HUES6 (cell line): ENCODE data around the gene XIRP2.
A peak's percentile ranks its signal among the peaks of the same experiment; 100 is the strongest.
"Not testable (repeated sequence)": the region's sequence is repeated elsewhere in the genome, so short reads cannot be mapped to it uniquely, and the experiment has no call there.

Experiments used
- H3K27ac ChIP-seq: 2 replicates; pipeline ENCODE4 v1.7.0; 2013; ENCODE audit warnings: low read depth, mild to moderate bottlenecking, low read length, inconsistent platforms
- H3K27me3 ChIP-seq: 2 replicates; pipeline ENCODE4 v1.6.1; 2013; ENCODE audit warnings: low read length; ENCODE audit not compliant: control insufficient read depth, insufficient read depth
- H3K36me3 ChIP-seq: 2 replicates; pipeline ENCODE4 v1.6.1; 2013; ENCODE audit warnings: low read length; ENCODE audit not compliant: control insufficient read depth, insufficient read depth
- H3K4me1 ChIP-seq: 2 replicates; pipeline ENCODE4 v1.6.1; 2013; ENCODE audit warnings: low read length; ENCODE audit not compliant: control insufficient read depth, insufficient read depth
- H3K4me3 ChIP-seq: 2 replicates; pipeline ENCODE4 v1.5.1; 2013; ENCODE audit warnings: low read depth, low read length
- H3K9ac ChIP-seq: one replicate; pipeline ENCODE4 v1.6.1; 2013; ENCODE audit warnings: mild to moderate bottlenecking, low read length
- H3K9me3 ChIP-seq: 2 replicates; pipeline ENCODE4 v1.6.1; 2013; ENCODE audit warnings: low read depth, low read length; ENCODE audit not compliant: control insufficient read depth, insufficient read depth

XIRP2 gene

DNA sequence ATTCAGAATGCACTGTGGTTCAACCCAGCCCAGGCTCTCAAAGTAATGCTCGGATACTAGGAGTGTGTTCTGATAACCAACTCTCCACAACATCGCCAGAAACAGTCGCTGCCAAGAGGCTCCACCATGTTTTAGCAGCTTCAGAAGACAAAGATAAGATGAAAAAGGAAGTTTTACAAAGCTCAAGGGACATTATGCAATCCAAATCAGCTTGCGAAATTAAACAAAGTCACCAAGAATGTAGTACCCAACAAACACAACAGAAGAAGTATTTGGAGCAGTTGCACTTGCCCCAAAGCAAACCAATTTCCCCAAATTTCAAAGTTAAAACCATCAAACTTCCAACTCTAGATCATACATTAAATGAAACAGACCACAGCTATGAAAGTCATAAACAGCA, 360.9 kb downstream of the XIRP2 start:
- Histone ChIP-seq H3K36me3 (no peaks in the 10 kb centered on the region), H3K4me3 (no peak overlapping the region), H3K9me3 (no peaks in the 10 kb centered on the region), H3K27ac (no peak overlapping the region), H3K4me1 (no peaks in the 10 kb centered on the region), H3K27me3 (no peaks in the 10 kb centered on the region), H3K9ac (no peak overlapping the region)

DNA sequence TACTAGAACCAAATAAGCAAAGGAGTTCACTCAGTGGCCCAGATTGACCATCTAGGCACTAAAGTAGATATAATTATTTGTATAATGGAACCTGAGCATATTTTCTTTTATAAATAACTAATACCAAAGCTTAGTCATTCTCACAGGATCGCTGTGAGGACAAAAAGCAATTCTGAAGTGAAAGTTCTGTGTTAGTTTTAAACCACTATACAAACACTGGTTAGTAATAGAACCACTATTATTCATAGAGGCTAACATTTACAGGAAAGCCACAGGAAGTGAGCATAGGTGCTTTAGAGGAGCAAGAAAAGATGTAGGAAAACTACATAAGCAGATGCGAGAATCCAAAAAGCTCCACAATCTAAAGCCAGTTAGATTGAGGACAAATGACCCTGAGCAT, 364.7 kb downstream of the XIRP2 start:
- H3K4me3 ChIP-seq = no peak overlapping the region
- no peak overlapping the region for H3K27ac ChIP-seq
- no peaks in the 10 kb centered on the region for H3K36me3 ChIP-seq
- peaks cover 8% of the 10 kb centered on the region; the same call in 1 of the 2 replicates for H3K4me1 ChIP-seq
- no peak overlapping the region for H3K9ac ChIP-seq
- no peaks in the 10 kb centered on the region for H3K27me3 ChIP-seq
- H3K9me3 ChIP-seq = no peaks in the 10 kb centered on the region

DNA sequence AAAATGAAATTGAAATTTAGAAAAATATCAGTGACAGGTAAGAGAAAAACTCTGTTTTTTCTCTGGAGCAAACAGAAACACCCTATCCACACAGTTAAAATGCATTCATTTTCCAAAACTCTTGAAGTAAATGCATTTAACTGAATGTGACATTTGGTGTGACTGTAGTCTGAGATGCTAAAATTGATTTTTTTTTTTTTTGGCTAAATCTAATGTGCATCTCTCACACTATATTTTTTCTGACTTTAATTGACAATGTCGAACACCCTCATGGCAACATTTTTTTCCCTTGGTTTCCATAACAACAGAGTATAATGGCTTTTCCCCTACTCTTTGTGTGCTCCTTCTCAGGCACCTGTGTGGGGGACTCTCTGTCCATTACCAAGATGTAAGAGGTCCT, 366.4 kb downstream of the XIRP2 start:
- H3K36me3 ChIP-seq = no peaks in the 10 kb centered on the region
- H3K9ac ChIP-seq = no peak overlapping the region
- no peak overlapping the region for H3K4me3 ChIP-seq
- H3K27ac ChIP-seq = no peak overlapping the region
- peaks cover 20% of the 10 kb centered on the region; the same call in 1 of the 2 replicates for H3K4me1 ChIP-seq
- H3K27me3 ChIP-seq = no peaks in the 10 kb centered on the region
- no peaks in the 10 kb centered on the region for H3K9me3 ChIP-seq

DNA sequence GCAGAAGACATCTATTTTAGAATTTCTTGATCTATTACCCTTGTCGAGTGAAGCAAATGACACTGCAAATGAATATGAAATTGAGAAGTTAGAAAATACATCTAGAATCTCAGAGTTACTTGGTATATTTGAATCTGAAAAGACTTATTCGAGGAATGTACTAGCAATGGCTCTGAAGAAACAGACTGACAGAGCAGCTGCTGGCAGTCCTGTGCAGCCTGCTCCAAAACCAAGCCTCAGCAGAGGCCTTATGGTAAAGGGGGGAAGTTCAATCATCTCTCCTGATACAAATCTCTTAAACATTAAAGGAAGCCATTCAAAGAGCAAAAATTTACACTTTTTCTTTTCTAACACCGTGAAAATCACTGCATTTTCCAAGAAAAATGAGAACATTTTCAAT, 370.4 kb downstream of the XIRP2 start:
- Histone ChIP-seq H3K4me3 (no peak overlapping the region), H3K4me1 (peaks cover 20% of the 10 kb centered on the region; the same call in 1 of the 2 replicates), H3K9me3 (no peaks in the 10 kb centered on the region), H3K27ac (no peak overlapping the region), H3K9ac (no peak overlapping the region), H3K27me3 (no peaks in the 10 kb centered on the region), H3K36me3 (no peaks in the 10 kb centered on the region)

DNA sequence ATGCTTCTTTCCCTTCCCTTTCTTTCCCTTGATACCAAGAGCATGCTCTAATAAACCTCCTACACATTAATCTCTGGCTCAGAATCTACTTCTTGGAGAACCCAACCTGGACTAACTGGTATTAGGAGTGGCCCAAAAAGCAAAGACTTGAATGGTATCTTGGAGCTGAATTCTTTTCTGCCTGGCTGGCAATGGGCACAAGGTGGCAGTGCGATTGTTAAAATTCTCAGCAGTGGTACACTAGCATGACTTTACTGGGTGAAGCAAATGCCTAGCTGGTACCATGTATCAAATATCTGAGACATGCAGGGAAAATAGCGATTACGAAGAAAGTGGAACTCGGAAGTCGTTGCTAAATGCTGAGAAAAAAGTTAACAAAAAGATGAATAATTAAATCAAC, 376.1 kb downstream of the XIRP2 start:
- Histone ChIP-seq H3K4me1 (no peaks in the 10 kb centered on the region; the same call in 1 of the 2 replicates), H3K9me3 (peaks cover 28% of the 10 kb centered on the region), H3K9ac (no peak overlapping the region), H3K4me3 (no peak overlapping the region), H3K27me3 (no peaks in the 10 kb centered on the region), H3K27ac (no peak overlapping the region), H3K36me3 (peaks cover 3% of the 10 kb centered on the region; the same call in 1 of the 2 replicates)

DNA sequence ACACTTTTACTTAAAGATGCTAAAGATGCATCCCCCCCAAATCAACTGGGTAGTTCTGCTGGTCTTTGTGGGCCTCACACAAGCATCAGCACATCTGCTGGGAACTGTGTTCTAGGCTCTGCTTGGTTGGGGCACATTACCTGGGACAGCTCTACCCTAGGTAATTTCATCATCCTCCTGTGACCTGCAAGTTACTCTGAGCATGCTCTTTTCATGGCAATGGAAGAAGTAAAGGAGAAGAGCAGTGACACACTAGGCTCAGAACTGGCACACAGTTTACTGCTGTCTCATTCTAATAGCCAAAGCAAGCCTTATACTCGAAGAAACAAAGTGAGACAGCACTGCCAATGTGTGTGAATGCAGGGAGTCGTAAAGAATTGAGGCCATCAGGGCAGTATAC, 376.7 kb downstream of the XIRP2 start:
- peaks cover 33% of the 10 kb centered on the region for H3K9me3 ChIP-seq
- H3K27ac ChIP-seq = no peak overlapping the region
- H3K4me3 ChIP-seq = no peak overlapping the region
- no peak overlapping the region for H3K9ac ChIP-seq
- no peaks in the 10 kb centered on the region for H3K27me3 ChIP-seq
- no peaks in the 10 kb centered on the region; the same call in 1 of the 2 replicates for H3K4me1 ChIP-seq
- peaks cover 3% of the 10 kb centered on the region; the same call in 1 of the 2 replicates for H3K36me3 ChIP-seq

DNA sequence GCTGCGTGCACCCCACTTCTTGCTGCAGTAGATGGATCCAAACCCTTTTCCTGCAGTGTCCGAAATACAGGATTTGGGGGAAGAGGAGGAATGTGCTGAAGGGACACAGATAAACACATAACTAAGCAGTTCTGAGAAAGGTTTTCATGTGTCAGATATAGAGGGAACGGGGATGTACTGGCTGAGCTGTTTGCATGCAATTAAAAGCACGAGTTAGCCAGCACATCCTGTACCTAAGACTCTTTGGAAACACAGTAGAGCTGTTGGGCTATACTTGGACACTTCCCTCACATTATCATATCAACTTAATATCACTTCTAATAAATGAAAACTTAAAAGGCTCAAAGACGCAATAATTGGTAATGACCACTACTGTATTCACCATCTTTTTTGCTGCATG, 377.4 kb downstream of the XIRP2 start:
- H3K9ac ChIP-seq = no peak overlapping the region
- H3K4me3 ChIP-seq = no peak overlapping the region
- H3K27me3 ChIP-seq = no peaks in the 10 kb centered on the region
- no peak overlapping the region for H3K27ac ChIP-seq
- H3K9me3 ChIP-seq = peaks cover 33% of the 10 kb centered on the region
- H3K4me1 ChIP-seq = no peaks in the 10 kb centered on the region; the same call in 1 of the 2 replicates
- peaks cover 3% of the 10 kb centered on the region; the same call in 1 of the 2 replicates for H3K36me3 ChIP-seq

DNA sequence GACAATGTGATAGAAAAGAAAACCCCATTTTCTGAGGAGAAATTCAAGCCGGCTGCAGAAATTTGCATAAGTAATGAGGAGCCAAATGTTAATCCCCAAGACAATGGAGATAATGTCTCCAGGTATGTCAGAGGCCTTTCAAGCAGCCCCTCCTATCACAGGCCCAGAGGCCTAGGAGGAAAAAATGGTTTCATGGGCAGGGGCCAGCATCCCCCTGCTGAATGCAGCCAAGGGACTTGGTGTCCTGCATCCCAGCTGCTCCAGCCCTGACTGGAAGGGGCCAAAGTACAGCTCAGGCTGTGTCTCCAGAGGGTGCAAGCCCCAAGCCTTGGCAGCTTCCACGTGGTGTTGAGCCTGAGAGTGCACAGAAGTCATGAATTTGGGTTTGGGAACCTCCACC, 380.0 kb downstream of the XIRP2 start:
- peaks cover 10% of the 10 kb centered on the region; the same call in 1 of the 2 replicates for H3K4me1 ChIP-seq
- not testable (repeated sequence) for H3K27ac ChIP-seq, H3K36me3 ChIP-seq, H3K27me3 ChIP-seq, H3K4me3 ChIP-seq, H3K9ac ChIP-seq
- peaks cover 33% of the 10 kb centered on the region for H3K9me3 ChIP-seq

DNA sequence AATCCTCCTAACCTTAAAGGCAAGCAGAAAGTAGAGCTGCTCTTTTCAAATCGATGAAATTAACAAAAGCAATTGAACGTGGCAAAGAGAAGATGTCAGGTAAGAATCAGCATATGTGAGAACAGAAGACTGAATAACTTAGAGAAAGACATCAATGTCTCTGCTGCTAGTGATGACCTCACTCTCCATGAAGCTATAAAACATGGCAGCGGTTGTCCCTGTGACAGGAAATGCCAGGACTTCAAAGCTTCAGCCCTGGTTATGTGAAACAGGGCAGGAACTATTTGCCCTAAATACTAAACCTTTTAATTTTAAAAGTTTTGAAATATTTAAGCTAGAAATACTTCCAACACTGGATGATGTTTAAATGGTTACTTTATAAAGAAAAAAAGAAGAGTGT, 383.7 kb downstream of the XIRP2 start:
- no peak overlapping the region for H3K27ac ChIP-seq
- H3K4me3 ChIP-seq = no peak overlapping the region
- peaks cover 3% of the 10 kb centered on the region; the same call in 1 of the 2 replicates for H3K36me3 ChIP-seq
- no peak overlapping the region for H3K9ac ChIP-seq
- H3K4me1 ChIP-seq = peaks cover 34% of the 10 kb centered on the region
- H3K9me3 ChIP-seq = peaks cover 29% of the 10 kb centered on the region
- H3K27me3 ChIP-seq = no peaks in the 10 kb centered on the region

DNA sequence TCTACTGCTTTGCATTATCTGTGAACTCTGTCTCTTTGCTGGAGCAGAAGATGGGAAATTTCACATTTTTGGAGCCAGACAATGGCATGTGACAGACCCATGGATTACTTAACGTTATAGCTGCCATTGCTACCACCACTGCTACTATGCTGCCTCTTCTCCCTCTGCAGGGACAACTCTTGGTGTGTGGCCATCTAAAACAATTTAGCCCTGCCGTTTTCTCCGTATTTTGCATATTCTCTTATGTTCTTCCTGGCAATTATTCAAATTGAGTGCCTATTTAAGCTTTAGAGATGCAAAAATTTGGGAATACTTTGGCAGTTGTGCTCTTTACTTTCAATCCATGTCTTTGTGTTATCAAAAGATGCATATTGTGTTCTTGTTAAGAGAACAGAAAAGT, 386.8 kb downstream of the XIRP2 start:
- 0 out of 2 replicates have a peak overlapping the region, but pooled peaks have one; percentile 1 for H3K4me3 ChIP-seq
- H3K4me1 ChIP-seq = peaks cover 34% of the 10 kb centered on the region
- peak overlapping the region; percentile 31 for H3K9ac ChIP-seq
- peak overlapping the region; percentile 88 for H3K27ac ChIP-seq
- no peaks in the 10 kb centered on the region for H3K27me3 ChIP-seq
- H3K36me3 ChIP-seq = no peaks in the 10 kb centered on the region; the same call in 1 of the 2 replicates
- peaks cover 12% of the 10 kb centered on the region; the same call in 1 of the 2 replicates for H3K9me3 ChIP-seq

DNA sequence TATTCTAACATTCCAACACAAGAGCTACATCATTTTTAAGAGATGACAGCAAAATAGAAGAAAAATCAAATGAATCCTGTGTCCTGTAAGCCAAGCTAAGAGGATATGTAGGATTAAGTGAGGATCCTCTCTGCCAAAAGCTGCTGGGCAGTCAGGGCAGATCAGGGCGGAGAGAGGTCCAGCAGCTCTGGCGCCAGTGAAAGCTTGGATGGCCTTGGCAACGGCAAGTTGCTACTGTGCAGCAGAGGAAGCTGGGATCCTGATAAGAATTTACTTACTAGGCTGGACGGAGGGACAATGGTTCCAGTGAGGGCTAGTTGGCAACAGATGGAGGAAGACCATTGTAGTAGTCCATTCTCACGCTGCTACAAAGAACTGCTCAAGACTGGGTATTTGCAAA, 391.5 kb downstream of the XIRP2 start:
- Histone ChIP-seq H3K4me1 (peaks cover 12% of the 10 kb centered on the region), H3K4me3 (no peak overlapping the region), H3K9ac (no peak overlapping the region), H3K27ac (no peak overlapping the region), H3K9me3 (peaks cover 21% of the 10 kb centered on the region), H3K36me3 (no peaks in the 10 kb centered on the region; the same call in 1 of the 2 replicates), H3K27me3 (no peaks in the 10 kb centered on the region)
